H1 (cell line): ENCODE data around the gene ASB13. TPM values are rescaled to one million over a fixed set of nuclear protein-coding genes. Genes with fewer than 3 reads are reported as not detected.

ENCODE experiments used
- CTCF ChIA-PET: fragments of 300-600 bp; sonication (Branson Sonifier 250); formaldehyde crosslinking; loops from one replicate; lab custom pipeline; 2021; ENCODE audit not compliant: partially characterized antibody; lab: Charles Lee
- POLR2A ChIA-PET: fragments of 300-600 bp; sonication (Branson Sonifier 250); formaldehyde crosslinking; loops from one replicate; lab custom pipeline; 2021; ENCODE audit warnings: inconsistent platforms; ENCODE audit not compliant: partially characterized antibody; lab: Charles Lee
- DNase-seq, 2 experiments: peaks; one replicate each; pipeline versions ENCODE4 v3.0.0 to v3.0.0-alpha.2; 2010 to 2022; ENCODE audit warnings: low spot score in 2 of 2, low read depth in 1 of 2, mixed read lengths in 1 of 2
- FAIRE-seq: peaks from 2 replicates; lab custom pipeline; 2011; peaks lifted over from hg19 to GRCh38; lab: Jason Lieb, UNC
- H2AFZ ChIP-seq: 2 replicates; pipeline ENCODE4 v1.8.1; 2012; ENCODE audit warnings: low read length, inconsistent platforms
- H2AK5ac ChIP-seq: 2 replicates; pipeline ENCODE4 v1.6.1; 2013; ENCODE audit warnings: low read depth, low read length
- H2BK120ac ChIP-seq: replicated peaks from 2 replicates; pipeline ENCODE3; 2013; ENCODE audit warnings: low read depth, low read length, inconsistent platforms
- H2BK12ac ChIP-seq: 2 replicates; pipeline ENCODE4 v1.6.1; 2013; ENCODE audit warnings: low read depth, low read length
- H2BK15ac ChIP-seq: 2 replicates; pipeline ENCODE4 v1.6.1; 2013; ENCODE audit warnings: low read length
- H2BK20ac ChIP-seq: 2 replicates; pipeline ENCODE4 v1.6.1; 2013; ENCODE audit warnings: low read length
- H2BK5ac ChIP-seq: 2 replicates; pipeline ENCODE4 v1.6.1; 2013; ENCODE audit warnings: low read depth, low read length
- H3K14ac ChIP-seq: 2 replicates; pipeline ENCODE4 v1.6.1; 2013; ENCODE audit warnings: inconsistent platforms; ENCODE audit not compliant: insufficient read length
- H3K18ac ChIP-seq: 2 replicates; pipeline ENCODE4 v1.6.1; 2013; ENCODE audit warnings: low read length; ENCODE audit errors: extremely low read depth
- H3K23ac ChIP-seq: 2 replicates; pipeline ENCODE4 v1.6.1; 2013; ENCODE audit warnings: inconsistent platforms; ENCODE audit not compliant: insufficient read length
- H3K23me2 ChIP-seq: 2 replicates; pipeline ENCODE4 v1.6.1; 2013; ENCODE audit warnings: low read depth, low read length
- H3K27ac ChIP-seq: 2 replicates; pipeline ENCODE4 v1.6.1; 2011; ENCODE audit warnings: low read depth, low read length, inconsistent platforms
- H3K27me3 ChIP-seq, 4 experiments: replicated peaks in 1 of 4; 1 replicate in 1 of 4; 2 replicates in 3 of 4; pipeline versions ENCODE4 v1.6.1 to v1.8.1; 2011 to 2013; ENCODE audit warnings: low read length in 3 of 4, mild to moderate bottlenecking in 3 of 4, inconsistent platforms in 2 of 4, mixed read lengths in 2 of 4, moderate library complexity in 1 of 4; ENCODE audit not compliant: control insufficient read depth in 3 of 4, insufficient read depth in 3 of 4; ENCODE audit errors: extremely low read depth in 1 of 4
- H3K36me3 ChIP-seq, 4 experiments: 2 replicates each; pipeline versions ENCODE4 v1.6.1 to v1.8.1; 2011 to 2013; ENCODE audit warnings: mild to moderate bottlenecking in 4 of 4, low read length in 3 of 4, moderate library complexity in 2 of 4, control low read depth in 1 of 4, inconsistent platforms in 1 of 4; ENCODE audit not compliant: insufficient read depth in 4 of 4, control insufficient read depth in 2 of 4
- H3K4ac ChIP-seq: replicated peaks from 2 replicates; pipeline ENCODE3; 2013; ENCODE audit warnings: low read length, low read depth, mixed read lengths, inconsistent platforms; ENCODE audit not compliant: insufficient read length
- H3K4me1 ChIP-seq, 4 experiments: replicated peaks in 1 of 4; 1 replicate in 1 of 4; 2 replicates in 3 of 4; pipeline versions ENCODE4 v1.6.1 to v1.8.1; 2011 to 2013; ENCODE audit warnings: low read length in 3 of 4, inconsistent platforms in 2 of 4, mixed read lengths in 1 of 4; ENCODE audit not compliant: insufficient read depth in 4 of 4, control insufficient read depth in 3 of 4
- H3K4me2 ChIP-seq, 2 experiments: 2 replicates each; pipeline versions ENCODE4 v1.6.1 to v1.8.1; 2011 to 2013; ENCODE audit warnings: low read depth in 2 of 2, low read length in 2 of 2, control low read depth in 1 of 2, inconsistent platforms in 1 of 2, mild to moderate bottlenecking in 1 of 2; ENCODE audit not compliant: insufficient read depth in 1 of 2
- H3K4me3 ChIP-seq, 4 experiments: fragments of 200-600, 300-600 bp in 1 of 4; sonication (generic), shearing (Covaris generic), sonication (Bioruptor Twin) in 1 of 4; 2 replicates each; pipeline versions ENCODE4 v1.5.1 to v1.8.1; 2011 to 2016; ENCODE audit warnings: low read length in 4 of 4, low read depth in 3 of 4, control low read depth in 2 of 4, inconsistent platforms in 2 of 4, mild to moderate bottlenecking in 2 of 4, mixed read lengths in 1 of 4, moderate library complexity in 1 of 4; ENCODE audit not compliant: insufficient read depth in 2 of 4; ENCODE audit errors: extremely low read depth in 1 of 4
- H3K56ac ChIP-seq: replicated peaks from 2 replicates; pipeline ENCODE3; 2013; ENCODE audit warnings: low read depth, mild to moderate bottlenecking, mixed read lengths, low read length, inconsistent platforms; ENCODE audit not compliant: insufficient read length
- H3K79me1 ChIP-seq: 2 replicates; pipeline ENCODE4 v1.6.1; 2013; ENCODE audit warnings: low read depth, low read length, control low read depth
- H3K79me2 ChIP-seq, 2 experiments: 2 replicates each; pipeline versions ENCODE4 v1.6.1 to v1.8.1; 2012 to 2013; ENCODE audit warnings: low read length in 2 of 2, mild to moderate bottlenecking in 2 of 2, inconsistent platforms in 1 of 2; ENCODE audit not compliant: insufficient read depth in 2 of 2, control insufficient read depth in 1 of 2
- H3K9ac ChIP-seq, 4 experiments: replicated peaks in 1 of 4; 1 replicate in 1 of 4; 2 replicates in 3 of 4; pipeline versions ENCODE4 v1.6.1 to v1.8.1; 2011 to 2013; ENCODE audit warnings: low read depth in 3 of 4, low read length in 3 of 4, control low read depth in 2 of 4, mild to moderate bottlenecking in 2 of 4, moderate library complexity in 2 of 4, inconsistent platforms in 1 of 4; ENCODE audit errors: extremely low read depth in 1 of 4
- H3K9me3 ChIP-seq, 2 experiments: 2 replicates each; pipeline versions ENCODE4 v1.6.1 to v1.8.1; 2012 to 2013; ENCODE audit warnings: mild to moderate bottlenecking in 2 of 2, moderate library complexity in 2 of 2, control low read depth in 1 of 2, inconsistent platforms in 1 of 2, low read depth in 1 of 2, low read length in 1 of 2, mixed read lengths in 1 of 2; ENCODE audit not compliant: insufficient read depth in 2 of 2
- H4K20me1 ChIP-seq, 2 experiments: replicated peaks in 1 of 2; 2 replicates each; pipeline versions ENCODE3 to v1.8.1; 2011 to 2013; ENCODE audit warnings: inconsistent platforms in 2 of 2, low read length in 2 of 2, mild to moderate bottlenecking in 1 of 2; ENCODE audit not compliant: insufficient read depth in 2 of 2, control insufficient read depth in 1 of 2
- H4K5ac ChIP-seq: 2 replicates; pipeline ENCODE4 v1.6.1; 2013; ENCODE audit warnings: low read length, low read depth, mixed read lengths, inconsistent platforms; ENCODE audit not compliant: insufficient read length
- H4K8ac ChIP-seq: 2 replicates; pipeline ENCODE4 v1.8.0; 2013; ENCODE audit warnings: mild to moderate bottlenecking, moderate library complexity, low read length, inconsistent platforms; ENCODE audit not compliant: insufficient read depth; ENCODE audit errors: extremely low read depth
- H4K91ac ChIP-seq: replicated peaks from 2 replicates; pipeline ENCODE3; 2013; ENCODE audit warnings: low read length, mixed read lengths, inconsistent platforms; ENCODE audit not compliant: insufficient read length
- CEBPB ChIP-seq: IDR thresholded peaks from 2 replicates; pipeline ENCODE4 v1.6.1; 2012; ENCODE audit warnings: low read depth, low read length
- WGBS, 2 experiments: shearing (Covaris generic) in 1 of 2; methylation state at CpG; one replicate each; pipeline versions ENCODE4 v1.1.6 to v1.1.7; 2013 to 2015; ENCODE audit warnings: low lambda C conversion rate in 2 of 2, mixed read lengths in 2 of 2, inconsistent platforms in 1 of 2, low coverage in 1 of 2, missing lambda C conversion rate in 1 of 2; ENCODE audit not compliant: insufficient replicate concordance in 2 of 2, insufficient coverage in 1 of 2, insufficient read length in 1 of 2; ENCODE audit errors: extremely low coverage in 1 of 2, missing lambda C conversion rate in 1 of 2; 5-methylcytosine and 5-hydroxymethylcytosine counted together
- polyA plus RNA-seq, 7 experiments: library from polyadenylated mRNA; depleted of rRNA in 3 of 7; stranded (reverse) in 5 of 7; unstranded in 2 of 7; fragments of >200 nt in 5 of 7; fragments of 200-250 nt in 2 of 7; gene quantifications; 1 replicate in 5 of 7; 2 replicates in 1 of 7; 4 replicates in 1 of 7; pipeline versions ENCODE4 v1.2.1 to v1.2.3, GENCODE V29; 2011 to 2013; ENCODE audit warnings: missing spikeins in 2 of 7, mixed read lengths in 2 of 7
- total RNA-seq: library from RNA; stranded (reverse); fragmentation: NEBNext Ultra II Directional; extraction: Animal tissue kit (Norgen Biotek cat#: 25700); gene quantifications from 2 replicates; pipeline ENCODE4 v1.2.1, GENCODE V29; 2021
- TF ChIP-seq, protein P1 (sequence below): IDR thresholded peaks from 2 replicates; pipeline ENCODE4 v1.6.1; 2012; ENCODE audit warnings: low read length, inconsistent platforms

ASB13 gene
- total and polyA plus RNA-seq, 2 of the 8 experiments (the other 6 are each of a cell fraction or from before 2014, with no cell fraction given): 12.3 to 20.2 TPM

GRCh38 chr10:5665373-5666007 lies 905 bp downstream of the ASB13 start:
- peaks cover 5 to 6% of the 10 kb centered on the region in 2 experiments for H4K20me1 ChIP-seq
- 0 out of 7 replicates have a peak, but pooled peaks cover 0 to 4% (median 1%) of the 10 kb centered on the region in 4 experiments for H3K27me3 ChIP-seq
- no peak overlapping the region for H2AK5ac ChIP-seq
- DNase-seq (no peak), FAIRE-seq (no peak)
- no peak overlapping the region for H3K56ac ChIP-seq
- POLR2A ChIA-PET: interaction anchor here (0.5 to 2.8 kb wide), 3 partner anchors 11 to 137 kb away, joined by 3 to 16 read pairs (median 4); no protein-coding TSS in a partner anchor
- H3K4me1 ChIP-seq: peaks cover 2 to 14% (median 12%) of the 10 kb centered on the region in 4 experiments
- H2BK15ac ChIP-seq: no peak overlapping the region; the same call in 1 of the 2 replicates
- no peaks in the 10 kb centered on the region for H3K36me3 ChIP-seq
- H3K79me1 ChIP-seq: no peaks in the 10 kb centered on the region
- H3K4ac ChIP-seq: no peak overlapping the region
- H3K23ac ChIP-seq: no peak overlapping the region
- CTCF ChIA-PET: interaction anchor here (0.6 to 1.6 kb wide), 5 partner anchors 10 to 282 kb away, joined by 3 to 4 read pairs (median 3); no protein-coding TSS in a partner anchor
- no peak overlapping the region for H2BK120ac ChIP-seq
- H3K9ac ChIP-seq: peak overlapping the region; percentile 49 to 91 (median 67)
- no peak overlapping the region for H4K5ac ChIP-seq
- no peak overlapping the region for H2AFZ ChIP-seq
- 0 out of 2 replicates have a peak, but pooled peaks have one; percentile 15 for TF ChIP-seq CEBPB
- TF ChIP-seq, protein P1, sequence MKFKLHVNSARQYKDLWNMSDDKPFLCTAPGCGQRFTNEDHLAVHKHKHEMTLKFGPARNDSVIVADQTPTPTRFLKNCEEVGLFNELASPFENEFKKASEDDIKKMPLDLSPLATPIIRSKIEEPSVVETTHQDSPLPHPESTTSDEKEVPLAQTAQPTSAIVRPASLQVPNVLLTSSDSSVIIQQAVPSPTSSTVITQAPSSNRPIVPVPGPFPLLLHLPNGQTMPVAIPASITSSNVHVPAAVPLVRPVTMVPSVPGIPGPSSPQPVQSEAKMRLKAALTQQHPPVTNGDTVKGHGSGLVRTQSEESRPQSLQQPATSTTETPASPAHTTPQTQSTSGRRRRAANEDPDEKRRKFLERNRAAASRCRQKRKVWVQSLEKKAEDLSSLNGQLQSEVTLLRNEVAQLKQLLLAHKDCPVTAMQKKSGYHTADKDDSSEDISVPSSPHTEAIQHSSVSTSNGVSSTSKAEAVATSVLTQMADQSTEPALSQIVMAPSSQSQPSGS: no peak
- no peak overlapping the region for H3K14ac ChIP-seq
- H2BK20ac ChIP-seq: no peak overlapping the region
- no peak overlapping the region for H2BK12ac ChIP-seq
- H2BK5ac ChIP-seq: no peak overlapping the region; the same call in 1 of the 2 replicates
- peak overlapping the region; percentile 95 to 100 for H3K4me2 ChIP-seq
- H3K23me2 ChIP-seq: peaks cover 5% of the 10 kb centered on the region
- H3K9me3 ChIP-seq: no peaks in the 10 kb centered on the region
- H4K91ac ChIP-seq: no peak overlapping the region
- peak overlapping the region; percentile 68; the same call in 1 of the 2 replicates for H3K18ac ChIP-seq
- WGBS, 2 experiments: 32% methylated on average over 9 of the region's 9 CpGs; no CpG with 5 or more reads in 1 of the 2 experiments
- H3K79me2 ChIP-seq: peaks cover 0 to 23% of the 10 kb centered on the region in 2 experiments; a peak in 2 of 4 replicates
- no peak overlapping the region for H3K27ac ChIP-seq
- H3K4me3 ChIP-seq: peak overlapping the region; percentile 75 to 97 (median 82)
- peak overlapping the region; percentile 35; the same call in 1 of the 2 replicates for H4K8ac ChIP-seq
